OCI-LY7 (cell line): ENCODE measurements around the gene PDXP. TPM values are rescaled to one million over a fixed set of nuclear protein-coding genes. Genes with fewer than 3 reads are reported as not detected.

Source experiments
- BruUV-seq: library from RNA; stranded (reverse); fragments of 400-500 nt; replicated peaks from 2 replicates; lab custom pipeline; 2021; lab: Mats Ljungman, UMichigan
- CTCF ChIA-PET: fragments of 300-600 bp; sonication (Branson Sonifier 250); formaldehyde crosslinking; loops from one replicate; lab custom pipeline; 2022; ENCODE audit warnings: antibody characterized with exemption; ENCODE audit not compliant: unreplicated experiment; lab: Charles Lee
- POLR2A ChIA-PET: fragments of 300-600 bp; sonication (Branson Sonifier 250); formaldehyde crosslinking; loops from one replicate; lab custom pipeline; 2022; ENCODE audit warnings: antibody characterized with exemption; lab: Charles Lee
- DNase-seq: peaks from one replicate; pipeline ENCODE4 v3.0.0-alpha.2; 2015; ENCODE audit warnings: low spot score
- H2AFZ ChIP-seq: fragments of 200-600 bp; sonication (generic), shearing (Covaris generic); 2 replicates; pipeline ENCODE4 v1.6.1; 2014; ENCODE audit warnings: mild to moderate bottlenecking, antibody characterized with exemption, low read length, moderate library complexity
- H3K27ac ChIP-seq: fragments of 200-600 bp; sonication (generic); 2 replicates; pipeline ENCODE4 v1.5.1; 2014; ENCODE audit warnings: mixed run types, low read depth, mild to moderate bottlenecking, moderate library complexity, low read length, inconsistent platforms; ENCODE audit not compliant: poor library complexity, severe bottlenecking
- H3K36me3 ChIP-seq: fragments of 200-600 bp; sonication (generic); 2 replicates; pipeline ENCODE4 v1.6.1; 2014; ENCODE audit warnings: mild to moderate bottlenecking, antibody characterized with exemption, low read length, moderate library complexity, mixed read lengths; ENCODE audit not compliant: insufficient read depth
- H3K4me1 ChIP-seq: fragments of 200-600 bp; sonication (generic); 2 replicates; pipeline ENCODE4 v1.5.1; 2014; ENCODE audit warnings: mild to moderate bottlenecking, low read length; ENCODE audit not compliant: insufficient read depth, poor library complexity, severe bottlenecking
- H3K4me2 ChIP-seq: fragments of 200-600 bp; sonication (generic); 2 replicates; pipeline ENCODE4 v1.6.1; 2014; ENCODE audit warnings: mild to moderate bottlenecking, low read length
- H3K4me3 ChIP-seq: fragments of 200-600 bp; sonication (generic); 2 replicates; pipeline ENCODE4 v1.5.1; 2014; ENCODE audit warnings: mild to moderate bottlenecking, low read depth, low read length; ENCODE audit not compliant: poor library complexity, severe bottlenecking
- H3K79me2 ChIP-seq: fragments of 200-600 bp; sonication (generic); 2 replicates; pipeline ENCODE4 v1.6.1; 2016; ENCODE audit warnings: low read depth, mild to moderate bottlenecking, low read length, moderate library complexity, mixed read lengths; ENCODE audit not compliant: insufficient read depth
- H3K9me2 ChIP-seq: fragments of 200-600 bp; sonication (generic); 2 replicates; pipeline ENCODE4 v1.6.1; 2016; ENCODE audit warnings: mild to moderate bottlenecking, low read length, mixed read lengths; ENCODE audit not compliant: insufficient read depth
- H3K9me3 ChIP-seq: fragments of 200-600 bp; sonication (generic); 2 replicates; pipeline ENCODE4 v1.6.1; 2014; ENCODE audit warnings: mild to moderate bottlenecking, mixed run types, low read length, mixed read lengths
- H4K20me1 ChIP-seq: fragments of 200-600 bp; sonication (generic); 2 replicates; pipeline ENCODE4 v1.6.1; 2014; ENCODE audit warnings: mild to moderate bottlenecking, antibody characterized with exemption, low read length, moderate library complexity, mixed read lengths; ENCODE audit not compliant: insufficient read depth
- CTCF ChIP-seq: fragments of 200-600 bp; sonication (generic); conservative IDR thresholded peaks from 2 replicates; pipeline ENCODE4 v1.5.1; 2014; ENCODE audit warnings: mild to moderate bottlenecking, antibody characterized with exemption, low read length, moderate library complexity, mixed read lengths
- EZH2phosphoT487 ChIP-seq: fragments of 200-600 bp; sonication (generic); IDR thresholded peaks from 2 replicates; pipeline ENCODE4 v1.6.1; 2018; ENCODE audit warnings: low read depth, borderline replicate concordance, mild to moderate bottlenecking, mixed run types, antibody characterized with exemption, low read length, moderate library complexity, mixed read lengths
- intact Hi-C: fragments of 100-400 bp; cut with micrococcal nuclease; formaldehyde crosslinking; loops from one replicate; pipeline ENCODE4 v1.10.0; 2022; ENCODE audit not compliant: unreplicated experiment
- total RNA-seq, 2 experiments: library from RNA; depleted of rRNA in 1 of 2; stranded (reverse); fragments of >200 nt in 1 of 2; shearing (Covaris generic) in 1 of 2; gene quantifications; 2 replicates each; pipeline ENCODE4 v1.2.3, GENCODE V29; 2014 to 2022

PDXP gene
- total RNA-seq, 2 experiments from 2014 or later = 55.8 to 61.2 TPM

- Histone ChIP-seq H3K36me3 (peaks cover 83% of the 10 kb centered on the region; the same call in 1 of the 2 replicates), H4K20me1 (no peaks in the 10 kb centered on the region), H3K9me3 (no peaks in the 10 kb centered on the region), H2AFZ (no peak overlapping the region), H3K4me2 (peak overlapping the region; percentile 63), H3K27ac (peak overlapping the region; percentile 82), H3K79me2 (no peaks in the 10 kb centered on the region), H3K4me3 (peak overlapping the region; percentile 30), H3K4me1 (peaks cover 39% of the 10 kb centered on the region), H3K9me2 (no peaks in the 10 kb centered on the region)
- CTCF ChIA-PET = no interaction called here
- BruUV-seq = no TSS peak
- DNase-seq = no peak
- intact Hi-C loops = no loop called here
- TF ChIP-seq EZH2phosphoT487 = no peak
- TF ChIP-seq CTCF = no peak
- POLR2A ChIA-PET = interaction anchor here (0.5 to 1.2 kb wide), 8 partner anchors 9 to 67 kb away, joined by 3 to 6 read pairs (median 4); partner anchors contain the start of genes GGA1 and PDXP
Observed at GRCh38 chr22:37627121-37627520, 31.4 kb upstream of the PDXP start.

- Histone ChIP-seq H4K20me1 (no peaks in the 10 kb centered on the region), H2AFZ (no peak overlapping the region), H3K4me3 (peak overlapping the region; percentile 30), H3K36me3 (peaks cover 84% of the 10 kb centered on the region; the same call in 1 of the 2 replicates), H3K4me1 (peaks cover 42% of the 10 kb centered on the region), H3K9me2 (no peaks in the 10 kb centered on the region), H3K9me3 (no peaks in the 10 kb centered on the region), H3K4me2 (peak overlapping the region; percentile 63), H3K79me2 (no peaks in the 10 kb centered on the region), H3K27ac (peak overlapping the region; percentile 82)
- TF ChIP-seq EZH2phosphoT487 (no peak), CTCF (no peak)
- CTCF ChIA-PET = no interaction called here
- POLR2A ChIA-PET = interaction anchor here (0.5 to 1.2 kb wide), 9 partner anchors 9 to 67 kb away, joined by 3 to 6 read pairs (median 4); partner anchors contain the start of genes GGA1 and PDXP
- intact Hi-C loops = no loop called here
- BruUV-seq = no TSS peak
- DNase-seq = peak; percentile 81
Observed at GRCh38 chr22:37627545-37627944, 31.0 kb upstream of the PDXP start.

- no peak overlapping the region for H3K27ac ChIP-seq
- intact Hi-C loops = no loop called here
- H2AFZ ChIP-seq = no peak overlapping the region
- H3K4me3 ChIP-seq = no peak overlapping the region
- H3K79me2 ChIP-seq = no peaks in the 10 kb centered on the region
- H3K4me1 ChIP-seq = peaks cover 48% of the 10 kb centered on the region
- peaks cover 77% of the 10 kb centered on the region; the same call in 1 of the 2 replicates for H3K36me3 ChIP-seq
- no peaks in the 10 kb centered on the region for H3K9me3 ChIP-seq
- H4K20me1 ChIP-seq = no peaks in the 10 kb centered on the region
- no peak overlapping the region for H3K4me2 ChIP-seq
- BruUV-seq = no TSS peak
- DNase-seq = no peak
- ChIA-PET POLR2A (no interaction called here), CTCF (no interaction called here)
- no peak for TF ChIP-seq CTCF
- no peak for TF ChIP-seq EZH2phosphoT487
- no peaks in the 10 kb centered on the region for H3K9me2 ChIP-seq
Observed at GRCh38 chr22:37628830-37629229, 29.7 kb upstream of the PDXP start.
